SKM-1 (cell line): ENCODE data around the gene TMED8.
"Not testable (repeated sequence)": the region's sequence is repeated elsewhere in the genome, so short reads cannot be mapped to it uniquely, and the experiment has no call there.

Experiments
- DNase-seq: peaks from one replicate; lab custom pipeline; 2025; ENCODE audit not compliant: unreplicated experiment; lab: John Stamatoyannopoulos, UW

Gene TMED8

GRCh38 chr14:77364146-77364545 is 12.7 kb downstream of the TMED8 start:
- DNase-seq = no peak

GRCh38 chr14:77359626-77360025 is 17.3 kb downstream of the TMED8 start:
- DNase-seq = no peak

GRCh38 chr14:77356899-77357298 is 20.0 kb downstream of the TMED8 start:
- DNase-seq = no peak

- DNase-seq = no peak
Observed at GRCh38 chr14:77355811-77356210, 21.1 kb downstream of the TMED8 start.

GRCh38 chr14:77353469-77354141 is 23.3 kb downstream of the TMED8 start:
- no peak for DNase-seq

GRCh38 chr14:77347751-77348150 is 29.1 kb downstream of the TMED8 start:
- peak; percentile 28 for DNase-seq

GRCh38 chr14:77346495-77346894 is 30.4 kb downstream of the TMED8 start:
- DNase-seq = no peak

- no peak for DNase-seq
Observed at GRCh38 chr14:77344377-77344996, 32.4 kb downstream of the TMED8 start.

- DNase-seq = no peak
Observed at GRCh38 chr14:77343662-77344061, 33.2 kb downstream of the TMED8 start.

- DNase-seq = no peak
Observed at GRCh38 chr14:77342726-77343397, 34.0 kb downstream of the TMED8 start.

- no peak for DNase-seq
Observed at GRCh38 chr14:77340389-77340788, 36.5 kb downstream of the TMED8 start.

GRCh38 chr14:77339407-77339806 is 37.5 kb downstream of the TMED8 start:
- no peak for DNase-seq

GRCh38 chr14:77338302-77338701 is 38.6 kb downstream of the TMED8 start:
- no peak for DNase-seq

GRCh38 chr14:77337880-77338279 is 39.0 kb downstream of the TMED8 start:
- no peak for DNase-seq

GRCh38 chr14:77337255-77337654 is 39.6 kb downstream of the TMED8 start:
- not testable (repeated sequence) for DNase-seq

- DNase-seq = no peak
Observed at GRCh38 chr14:77335576-77335975, 41.3 kb downstream of the TMED8 start.

- no peak for DNase-seq
Observed at GRCh38 chr14:77329872-77330271, 47.0 kb downstream of the TMED8 start.

GRCh38 chr14:77327111-77327510 is 49.8 kb downstream of the TMED8 start:
- DNase-seq = no peak

- no peak for DNase-seq
Observed at GRCh38 chr14:77325746-77326094, 51.2 kb downstream of the TMED8 start.

- DNase-seq = no peak
Observed at GRCh38 chr14:77324816-77325745, 51.8 kb downstream of the TMED8 start.

- no peak for DNase-seq
Observed at GRCh38 chr14:77324289-77324688, 52.6 kb downstream of the TMED8 start.
